KOPT-K1 (cell line): ENCODE measurements around the gene NUFIP2.
"Not testable (repeated sequence)": the region's sequence is repeated elsewhere in the genome, so short reads cannot be mapped to it uniquely, and the experiment has no call there.

Experiments used
- H3K27ac ChIP-seq: fragments of 200-600 bp; sonication (generic); 2 replicates; pipeline ENCODE4 v1.5.1; 2016; ENCODE audit warnings: antibody characterized with exemption, mild to moderate bottlenecking, low read depth, low read length; ENCODE audit not compliant: poor library complexity, severe bottlenecking
- H3K36me3 ChIP-seq: fragments of 200-600 bp; sonication (generic); 2 replicates; pipeline ENCODE4 v1.5.1; 2017; ENCODE audit warnings: antibody characterized with exemption, mild to moderate bottlenecking, low read length, moderate library complexity; ENCODE audit not compliant: insufficient read depth
- H3K9me3 ChIP-seq: fragments of 200-600 bp; sonication (generic); 2 replicates; pipeline ENCODE4 v1.5.1; 2017; ENCODE audit warnings: antibody characterized with exemption, low read length, mild to moderate bottlenecking; ENCODE audit not compliant: insufficient read depth, poor library complexity, severe bottlenecking

NUFIP2 gene

GRCh38 chr17:29237476-29238132, 56.3 kb downstream of the NUFIP2 start:
- no peaks in the 10 kb centered on the region for H3K36me3 ChIP-seq
- H3K9me3 ChIP-seq: no peaks in the 10 kb centered on the region
- no peak overlapping the region for H3K27ac ChIP-seq

GRCh38 chr17:29235904-29236303, 58.0 kb downstream of the NUFIP2 start:
- Histone ChIP-seq H3K36me3 (no peaks in the 10 kb centered on the region), H3K9me3 (no peaks in the 10 kb centered on the region), H3K27ac (no peak overlapping the region)

- H3K27ac ChIP-seq, H3K36me3 ChIP-seq, H3K9me3 ChIP-seq: not testable (repeated sequence)
These were observed 59.0 kb downstream of the NUFIP2 start for GRCh38 chr17:29234972-29235371.

- H3K9me3 ChIP-seq: no peaks in the 10 kb centered on the region
- H3K36me3 ChIP-seq: no peaks in the 10 kb centered on the region
- H3K27ac ChIP-seq: no peak overlapping the region
These were observed 60.6 kb downstream of the NUFIP2 start for GRCh38 chr17:29233301-29233700.

GRCh38 chr17:29225396-29225795, 68.6 kb downstream of the NUFIP2 start:
- H3K27ac ChIP-seq: no peak overlapping the region
- H3K36me3 ChIP-seq: no peaks in the 10 kb centered on the region
- no peaks in the 10 kb centered on the region for H3K9me3 ChIP-seq

- not testable (repeated sequence) for H3K36me3 ChIP-seq, H3K27ac ChIP-seq, H3K9me3 ChIP-seq
These were observed 72.6 kb downstream of the NUFIP2 start for GRCh38 chr17:29221338-29221737.

- no peaks in the 10 kb centered on the region for H3K9me3 ChIP-seq
- no peaks in the 10 kb centered on the region for H3K36me3 ChIP-seq
- H3K27ac ChIP-seq: no peak overlapping the region
These were observed 74.4 kb downstream of the NUFIP2 start for GRCh38 chr17:29219378-29220047.

GRCh38 chr17:29216856-29217255, 77.1 kb downstream of the NUFIP2 start:
- Histone ChIP-seq H3K9me3 (no peaks in the 10 kb centered on the region), H3K36me3 (no peaks in the 10 kb centered on the region), H3K27ac (no peak overlapping the region)

- no peak overlapping the region for H3K27ac ChIP-seq
- H3K36me3 ChIP-seq: no peaks in the 10 kb centered on the region
- H3K9me3 ChIP-seq: no peaks in the 10 kb centered on the region
These were observed 77.8 kb downstream of the NUFIP2 start for GRCh38 chr17:29216181-29216580.

- Histone ChIP-seq H3K36me3 (no peaks in the 10 kb centered on the region), H3K27ac (no peak overlapping the region), H3K9me3 (no peaks in the 10 kb centered on the region)
These were observed 78.2 kb downstream of the NUFIP2 start for GRCh38 chr17:29215717-29216116.

GRCh38 chr17:29215174-29215573, 78.8 kb downstream of the NUFIP2 start:
- H3K36me3 ChIP-seq: no peaks in the 10 kb centered on the region

GRCh38 chr17:29214215-29215146, 79.5 kb downstream of the NUFIP2 start:
- Histone ChIP-seq H3K27ac (no peak overlapping the region), H3K36me3 (no peaks in the 10 kb centered on the region), H3K9me3 (no peaks in the 10 kb centered on the region)

More at GRCh38 chr17:29215174-29215573, 78.8 kb downstream of the NUFIP2 start:
- Histone ChIP-seq H3K27ac (no peak overlapping the region), H3K9me3 (no peaks in the 10 kb centered on the region)

- Histone ChIP-seq H3K36me3 (no peaks in the 10 kb centered on the region), H3K27ac (no peak overlapping the region), H3K9me3 (no peaks in the 10 kb centered on the region)
These were observed 81.2 kb downstream of the NUFIP2 start for GRCh38 chr17:29212681-29213121.

GRCh38 chr17:29212094-29212631, 81.8 kb downstream of the NUFIP2 start:
- no peaks in the 10 kb centered on the region for H3K9me3 ChIP-seq
- no peak overlapping the region for H3K27ac ChIP-seq
- no peaks in the 10 kb centered on the region for H3K36me3 ChIP-seq

- H3K27ac ChIP-seq: no peak overlapping the region
These were observed 83.1 kb downstream of the NUFIP2 start for GRCh38 chr17:29210879-29211278.

More at GRCh38 chr17:29210879-29211278, 83.1 kb downstream of the NUFIP2 start:
- Histone ChIP-seq H3K9me3 (no peaks in the 10 kb centered on the region), H3K36me3 (no peaks in the 10 kb centered on the region)
